CD4-positive, alpha-beta T cell treated with Interleukin-4 for 4 hours (primary cell): ENCODE results near the gene LLGL2.

ENCODE experiments used
- DNase-seq: peaks from one replicate; pipeline ENCODE4 v3.0.0-alpha.2; 2020

The LLGL2 gene

DNA sequence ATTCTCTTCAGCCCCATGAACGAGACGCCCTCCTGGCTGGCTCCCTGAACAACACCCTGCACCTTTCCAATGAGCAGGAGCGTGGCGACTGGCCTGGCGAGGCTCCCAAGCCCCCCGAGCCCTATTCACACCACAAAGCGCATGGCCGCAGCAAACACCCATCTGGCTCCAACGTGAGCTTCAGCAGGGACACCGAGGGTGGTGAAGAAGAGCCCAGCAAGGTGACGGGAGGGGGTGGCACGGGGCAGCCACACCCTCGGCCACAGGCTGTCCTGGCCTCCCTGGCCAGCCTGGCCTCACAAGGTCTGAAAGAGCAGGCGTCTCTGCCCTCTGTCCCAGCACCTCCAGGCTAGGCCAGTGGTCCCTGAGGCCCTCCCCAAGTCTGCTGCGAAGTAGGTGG lies 33.8 kb upstream of the LLGL2 start:
- no peak for DNase-seq

DNA sequence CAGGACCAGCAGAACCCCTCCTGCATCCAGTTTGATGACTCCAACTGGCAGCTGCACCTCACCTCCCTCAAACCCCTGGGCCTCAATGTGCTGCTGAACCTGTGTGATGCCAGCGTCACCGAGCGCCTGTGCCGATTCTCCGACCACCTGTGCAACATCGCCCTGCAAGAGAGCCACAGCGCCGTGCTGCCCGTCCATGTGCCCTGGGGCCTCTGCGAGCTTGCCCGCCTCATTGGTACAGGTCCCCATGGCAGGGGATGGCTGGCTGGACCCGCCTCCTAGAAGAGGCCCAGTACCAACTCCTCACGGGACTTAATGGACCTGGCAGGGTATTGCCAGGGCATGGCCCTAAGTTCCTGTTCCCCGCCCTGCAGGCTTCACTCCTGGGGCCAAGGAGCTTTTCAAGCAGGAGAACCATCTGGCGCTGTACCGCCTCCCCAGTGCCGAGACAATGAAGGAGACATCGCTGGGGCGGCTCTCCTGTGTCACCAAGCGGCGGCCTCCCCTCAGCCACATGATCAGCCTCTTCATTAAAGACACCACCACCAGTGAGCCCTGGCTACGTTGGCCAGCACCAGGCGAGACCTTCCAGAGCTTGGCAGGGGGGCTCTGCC lies 32.8 kb upstream of the LLGL2 start:
- DNase-seq: no peak

DNA sequence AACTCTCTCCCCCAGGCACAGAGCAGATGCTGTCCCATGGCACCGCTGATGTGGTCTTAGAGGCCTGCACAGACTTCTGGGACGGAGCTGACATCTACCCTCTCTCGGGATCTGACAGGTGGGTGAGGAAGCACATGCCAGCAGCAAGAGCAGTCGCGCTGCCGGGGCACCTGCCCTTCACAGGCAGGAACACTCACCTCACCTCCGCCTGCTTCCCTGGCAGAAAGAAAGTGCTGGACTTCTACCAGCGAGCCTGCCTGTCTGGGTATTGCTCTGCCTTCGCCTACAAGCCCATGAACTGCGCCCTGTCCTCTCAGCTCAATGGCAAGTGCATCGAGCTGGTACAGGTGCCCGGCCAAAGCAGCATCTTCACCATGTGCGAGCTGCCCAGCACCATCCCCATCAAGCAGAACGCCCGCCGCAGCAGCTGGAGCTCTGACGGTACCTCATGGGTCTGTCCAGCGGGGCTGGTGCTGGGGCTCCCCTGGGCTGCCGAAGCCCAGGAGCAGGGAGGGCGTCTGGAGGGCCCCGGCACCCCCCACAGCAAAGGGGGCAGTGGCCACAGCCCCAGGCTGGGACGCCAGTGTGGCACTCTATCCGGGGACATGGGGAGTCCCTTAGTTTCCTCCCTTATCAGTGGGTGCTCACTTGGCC lies 31.9 kb upstream of the LLGL2 start:
- DNase-seq: no peak

DNA sequence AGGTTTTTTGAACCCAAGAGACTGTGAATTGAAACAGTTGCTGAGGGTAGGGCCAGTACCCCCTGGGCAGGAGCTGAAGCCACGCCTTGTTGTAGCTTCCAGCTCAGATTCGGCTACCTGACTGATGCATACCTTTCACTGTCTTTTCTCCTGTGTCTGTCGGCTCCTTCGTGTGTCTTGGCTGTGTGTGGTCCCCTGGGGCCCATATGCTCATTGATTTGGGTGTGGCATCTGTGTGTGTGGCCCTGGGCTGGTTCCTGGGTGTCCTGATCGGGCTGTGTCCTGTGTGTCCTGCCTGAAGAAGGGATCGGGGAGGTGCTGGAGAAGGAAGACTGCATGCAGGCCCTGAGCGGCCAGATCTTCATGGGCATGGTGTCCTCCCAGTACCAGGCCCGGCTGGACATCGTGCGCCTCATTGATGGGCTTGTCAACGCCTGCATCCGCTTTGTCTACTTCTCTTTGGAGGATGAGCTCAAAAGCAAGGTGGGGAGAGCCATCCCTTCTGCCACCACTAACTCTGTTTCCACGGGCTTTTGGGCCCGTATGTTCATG lies 31.1 kb upstream of the LLGL2 start:
- no peak for DNase-seq

DNA sequence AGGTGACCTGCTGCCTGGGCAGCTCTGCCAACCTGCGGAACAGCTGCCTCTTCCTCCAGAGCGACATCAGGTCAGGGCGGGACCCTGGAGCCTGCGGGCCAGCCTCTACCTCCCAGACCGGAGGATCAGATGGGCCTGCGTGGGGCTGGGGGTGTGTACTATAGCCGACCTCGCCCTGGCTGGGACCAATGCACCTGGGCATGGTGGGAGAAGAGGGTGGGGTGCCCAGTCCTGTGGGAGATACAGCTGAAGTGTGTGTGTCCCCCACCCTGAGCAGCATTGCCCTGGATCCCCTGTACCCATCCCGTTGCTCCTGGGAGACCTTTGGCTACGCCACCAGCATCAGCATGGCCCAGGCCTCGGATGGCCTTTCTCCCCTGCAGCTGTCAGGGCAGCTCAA lies 29.5 kb upstream of the LLGL2 start:
- DNase-seq: no peak

DNA sequence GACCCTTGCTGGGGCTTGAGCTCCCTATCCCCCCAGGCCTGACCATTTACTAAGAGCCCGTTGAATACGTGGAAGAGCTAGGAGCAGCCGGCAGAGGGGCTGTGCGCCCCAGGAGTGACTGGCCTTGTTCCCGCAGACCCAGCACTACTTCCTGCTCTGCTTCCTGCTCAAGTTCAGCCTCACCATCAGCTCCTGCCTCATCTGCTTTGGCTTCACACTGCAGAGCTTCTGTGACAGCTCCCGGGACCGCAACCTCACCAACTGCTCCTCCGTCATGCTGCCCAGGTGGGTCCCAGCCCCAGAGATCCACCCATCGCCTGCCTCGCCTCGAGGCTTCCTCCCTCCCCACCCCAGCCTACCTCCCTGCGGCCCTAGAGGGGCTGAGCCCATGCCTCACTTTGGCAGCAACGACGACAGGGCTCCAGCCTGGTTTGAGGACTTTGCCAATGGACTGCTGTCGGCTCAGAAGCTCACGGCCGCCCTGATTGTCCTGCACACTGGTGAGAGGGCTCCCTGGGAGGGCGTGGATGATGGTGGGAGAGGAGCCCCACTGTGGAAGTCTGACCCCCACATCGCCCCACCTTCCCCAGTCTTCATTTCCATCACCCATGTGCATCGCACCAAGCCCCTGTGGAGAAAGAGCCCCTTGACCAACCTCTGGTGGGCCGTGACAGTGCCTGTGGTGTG lies 27.3 kb upstream of the LLGL2 start:
- DNase-seq: no peak

DNA sequence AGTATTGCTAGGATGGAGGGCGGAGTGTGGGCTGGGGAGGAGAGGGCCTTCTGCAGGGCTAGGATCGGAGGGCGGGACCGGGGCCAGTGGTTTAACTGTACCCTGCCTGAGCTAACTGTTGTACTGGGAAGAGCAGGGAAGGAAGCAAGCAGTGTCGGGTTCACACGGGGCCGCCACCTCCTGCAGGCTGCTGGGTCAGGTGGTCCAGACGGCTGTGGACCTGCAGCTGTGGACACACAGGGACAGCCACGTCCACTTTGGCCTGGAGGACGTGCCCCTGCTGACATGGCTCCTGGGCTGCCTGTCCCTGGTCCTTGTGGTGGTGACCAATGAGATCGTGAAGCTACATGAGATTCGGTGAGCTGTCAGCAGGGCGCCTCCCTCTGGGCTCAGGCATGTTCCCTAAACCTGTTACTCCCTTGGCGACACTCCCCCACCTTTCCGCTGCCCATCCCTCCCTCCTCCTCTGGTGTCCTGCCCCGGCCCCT lies 26.7 kb upstream of the LLGL2 start:
- DNase-seq: no peak

DNA sequence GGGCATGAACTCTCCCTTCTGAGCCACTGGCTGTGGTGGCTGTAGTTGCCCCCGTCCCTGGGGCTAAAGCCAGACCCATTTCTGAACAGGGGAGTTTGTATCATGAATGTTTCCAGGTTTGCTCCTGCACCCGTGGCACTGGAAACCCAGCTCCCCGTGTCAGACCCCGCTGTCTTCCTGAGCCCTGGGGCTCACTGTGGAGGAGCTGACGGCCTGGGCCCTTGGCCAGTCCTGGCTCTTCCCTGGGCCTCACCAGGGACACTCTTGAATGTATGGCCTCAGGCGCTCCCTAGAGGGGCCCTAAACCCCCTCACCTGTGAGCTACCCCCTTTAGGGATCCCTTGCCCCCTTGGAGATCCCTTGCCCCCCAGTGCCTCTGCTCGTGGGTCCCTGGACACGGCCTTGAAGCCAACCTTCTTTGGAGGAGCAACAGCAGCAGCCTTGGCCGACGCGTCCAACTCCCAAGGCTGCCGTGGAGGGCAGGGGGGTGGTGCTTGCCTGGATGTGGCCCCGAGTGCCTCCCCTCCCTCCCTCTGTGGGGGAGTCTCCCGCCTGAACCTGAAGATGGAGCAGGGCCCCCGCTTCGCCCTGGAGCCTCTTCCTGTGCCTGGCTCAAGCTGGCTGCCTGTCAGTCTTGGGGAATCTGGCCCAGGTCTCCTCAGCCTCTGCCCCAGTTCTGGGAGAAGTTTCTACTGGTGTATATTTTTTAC lies 26.0 kb upstream of the LLGL2 start:
- no peak for DNase-seq

DNA sequence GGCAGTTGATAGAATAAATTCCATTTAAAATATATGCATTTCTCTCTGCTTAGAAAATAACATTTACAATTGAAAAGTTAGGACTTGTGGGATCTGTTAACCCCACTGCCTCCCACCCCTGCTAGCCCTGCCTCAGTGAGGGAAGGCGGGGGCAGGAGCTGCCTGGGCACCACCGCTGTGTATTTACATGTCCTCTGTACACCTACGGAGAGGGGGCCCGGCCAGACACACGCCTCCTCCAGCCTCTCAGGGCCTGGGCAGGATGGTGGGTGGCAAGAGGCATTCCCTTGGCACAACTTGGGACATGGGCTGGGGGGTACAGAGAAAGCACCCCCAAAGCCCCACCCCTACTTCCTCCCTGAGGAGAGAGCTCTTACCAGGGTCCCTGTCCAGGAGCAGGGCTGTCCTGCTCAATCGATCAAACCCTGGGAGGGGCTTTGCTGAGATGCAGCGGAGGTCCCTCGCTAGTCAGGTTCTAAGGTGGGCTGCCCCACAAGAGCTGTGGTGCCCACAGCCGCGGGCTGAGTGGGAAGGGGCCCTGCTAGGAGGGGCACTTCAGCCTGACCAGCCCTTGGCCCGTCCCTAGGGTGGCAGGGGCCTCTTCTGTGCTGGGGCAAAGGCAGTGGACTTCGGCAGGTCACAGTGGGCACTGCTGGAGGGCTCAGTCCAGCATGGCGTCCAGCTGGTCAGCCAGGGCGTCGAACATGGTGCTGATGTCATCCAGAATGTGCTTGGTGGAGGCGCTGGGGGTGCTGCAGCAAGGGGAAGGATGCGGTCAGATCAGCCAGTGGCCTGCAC lies 24.9 kb upstream of the LLGL2 start:
- no peak for DNase-seq

DNA sequence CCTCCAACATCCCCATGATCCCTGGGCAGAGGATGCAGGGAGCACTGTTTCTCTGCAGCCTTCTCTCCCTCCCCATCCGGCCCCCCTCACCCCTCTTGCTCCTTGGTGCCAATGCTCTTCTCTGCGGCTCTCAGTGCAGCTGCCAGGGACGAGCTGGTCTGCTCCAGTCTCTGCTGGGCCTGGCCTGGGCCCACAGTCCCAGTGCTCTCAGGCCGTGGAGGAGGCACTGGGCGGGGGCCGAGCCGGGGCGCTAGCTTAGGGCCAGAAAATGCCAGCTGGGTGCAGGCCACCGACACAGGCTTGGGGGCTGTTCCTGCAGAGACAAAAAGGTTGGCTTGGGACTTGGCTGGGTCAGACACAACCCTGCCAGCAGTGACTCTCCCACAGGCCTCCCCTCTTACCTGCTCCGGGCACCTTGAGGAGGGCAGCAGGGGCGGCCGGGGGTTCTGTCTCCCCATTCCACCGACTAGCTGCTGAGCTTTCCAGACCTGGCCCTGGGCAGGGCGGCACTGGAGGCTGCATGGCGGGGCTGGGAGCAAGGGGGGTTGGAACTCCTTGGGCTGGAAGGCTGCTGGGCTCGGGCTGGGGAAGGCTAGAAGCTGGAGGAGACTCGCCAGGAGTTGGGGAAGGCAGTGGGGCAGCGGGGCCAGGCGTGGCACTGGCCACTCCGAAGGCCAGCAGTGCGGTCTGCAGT lies 24.0 kb upstream of the LLGL2 start:
- DNase-seq: no peak

DNA sequence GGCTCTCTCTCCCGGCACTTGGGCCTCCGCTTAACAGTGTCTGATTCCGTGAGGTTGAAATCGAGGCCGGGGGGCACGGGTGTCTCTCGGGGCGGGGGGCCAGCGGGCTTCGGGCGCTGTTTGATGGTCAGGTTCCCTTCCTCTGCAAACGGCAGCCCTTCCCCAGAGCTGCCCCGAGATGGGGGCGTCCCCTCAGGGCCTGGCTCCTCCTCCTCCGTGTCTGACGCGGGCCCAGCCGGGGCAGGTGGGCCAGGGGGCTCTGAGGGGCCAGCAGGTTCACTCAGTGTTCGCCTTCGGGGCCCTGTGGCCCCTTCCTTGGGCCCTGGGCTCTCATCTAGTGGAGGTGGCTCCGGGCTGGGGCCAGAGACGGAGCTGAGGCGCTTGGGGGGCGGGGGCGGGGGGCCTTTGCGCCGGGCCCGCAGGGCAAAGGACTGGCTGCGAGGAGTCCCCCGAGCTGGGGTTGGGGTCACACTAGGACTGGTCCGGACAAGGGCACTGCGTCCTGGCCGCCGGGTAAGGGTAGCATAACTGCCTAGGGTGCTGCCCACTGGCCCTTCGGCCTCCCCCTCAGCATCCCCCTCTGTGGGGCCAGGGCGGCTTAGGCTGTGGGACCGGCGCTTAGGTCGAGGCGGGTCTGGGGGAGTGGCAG lies 23.3 kb upstream of the LLGL2 start:
- DNase-seq: no peak

DNA sequence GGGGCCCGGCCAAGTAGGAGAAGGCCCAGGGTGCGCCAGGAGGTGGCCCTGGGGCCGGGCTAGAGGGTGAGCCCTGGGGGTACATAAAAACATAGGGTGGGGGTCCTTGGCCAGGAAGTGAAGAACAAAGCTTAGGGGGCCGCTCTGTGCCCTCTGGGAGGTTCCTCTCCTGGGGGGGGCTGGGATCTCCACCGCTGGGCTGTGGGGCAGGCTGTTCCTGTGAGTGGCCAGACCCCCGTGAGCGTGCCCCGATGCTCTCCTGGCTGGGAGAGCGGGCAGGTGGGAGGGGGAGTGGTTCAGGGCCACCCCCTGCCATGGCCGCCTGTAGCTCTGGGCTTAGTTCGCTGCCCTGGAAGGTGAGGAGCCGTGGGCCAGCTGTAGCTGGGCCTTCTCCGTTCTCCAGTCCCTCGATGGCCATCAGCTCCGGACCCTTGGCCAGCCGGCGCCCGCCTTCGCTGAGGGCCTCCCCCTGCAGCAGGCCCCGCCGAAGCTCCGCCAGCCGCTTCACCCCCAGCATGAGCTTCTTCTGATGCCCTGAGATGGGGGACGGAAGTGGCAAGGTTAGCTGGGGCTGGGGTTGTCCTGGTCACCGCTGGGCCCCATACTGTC lies 22.7 kb upstream of the LLGL2 start:
- no peak for DNase-seq

DNA sequence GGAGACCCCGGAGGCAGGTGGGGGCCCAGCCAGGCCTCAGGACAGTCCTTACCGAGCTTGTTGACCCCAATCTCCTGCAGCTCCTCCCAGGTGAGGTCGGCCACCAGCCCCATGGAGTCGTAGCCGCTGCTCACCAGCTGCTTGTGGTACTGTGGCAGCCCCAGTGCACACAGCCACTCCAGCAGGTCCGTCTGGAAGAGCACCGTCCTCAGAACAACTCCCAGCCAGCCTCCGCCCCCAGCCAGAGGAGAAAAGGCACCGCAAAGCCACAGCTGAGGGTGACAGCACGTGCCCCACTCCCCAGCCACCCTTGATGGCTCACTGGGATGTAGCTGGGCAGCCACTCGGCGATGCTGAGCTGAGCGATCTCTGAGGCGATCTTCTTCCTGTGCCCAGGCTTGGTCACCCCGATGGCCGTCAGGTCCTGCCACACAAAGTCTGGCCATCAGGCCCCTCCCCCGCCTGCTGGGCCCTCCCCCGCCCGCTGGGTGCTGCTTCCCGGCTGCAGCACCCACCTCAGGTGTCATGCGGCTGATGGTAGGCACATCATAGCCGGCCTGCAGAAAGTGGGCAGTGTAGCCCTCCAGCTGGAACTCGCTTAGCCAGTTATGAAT lies 22.1 kb upstream of the LLGL2 start:
- no peak for DNase-seq

DNA sequence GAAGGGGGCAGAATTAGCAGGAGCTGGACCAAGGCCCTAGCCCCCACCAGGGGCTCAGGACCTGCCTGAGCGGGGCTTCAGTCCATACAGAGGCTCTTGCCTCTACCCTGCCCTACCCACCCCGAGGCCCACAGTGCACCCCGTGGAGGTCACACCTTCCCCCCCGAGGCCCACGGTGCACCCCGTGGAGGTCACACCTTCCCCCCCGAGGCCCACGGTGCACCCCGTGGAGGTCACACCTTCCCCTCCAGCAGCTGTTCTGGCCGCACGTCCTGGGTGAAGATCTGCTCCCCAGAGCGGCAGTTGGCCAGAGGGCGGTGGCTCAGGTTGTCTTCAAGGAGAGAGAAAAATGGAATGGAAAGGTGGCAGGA lies 21.5 kb upstream of the LLGL2 start:
- no peak for DNase-seq

DNA sequence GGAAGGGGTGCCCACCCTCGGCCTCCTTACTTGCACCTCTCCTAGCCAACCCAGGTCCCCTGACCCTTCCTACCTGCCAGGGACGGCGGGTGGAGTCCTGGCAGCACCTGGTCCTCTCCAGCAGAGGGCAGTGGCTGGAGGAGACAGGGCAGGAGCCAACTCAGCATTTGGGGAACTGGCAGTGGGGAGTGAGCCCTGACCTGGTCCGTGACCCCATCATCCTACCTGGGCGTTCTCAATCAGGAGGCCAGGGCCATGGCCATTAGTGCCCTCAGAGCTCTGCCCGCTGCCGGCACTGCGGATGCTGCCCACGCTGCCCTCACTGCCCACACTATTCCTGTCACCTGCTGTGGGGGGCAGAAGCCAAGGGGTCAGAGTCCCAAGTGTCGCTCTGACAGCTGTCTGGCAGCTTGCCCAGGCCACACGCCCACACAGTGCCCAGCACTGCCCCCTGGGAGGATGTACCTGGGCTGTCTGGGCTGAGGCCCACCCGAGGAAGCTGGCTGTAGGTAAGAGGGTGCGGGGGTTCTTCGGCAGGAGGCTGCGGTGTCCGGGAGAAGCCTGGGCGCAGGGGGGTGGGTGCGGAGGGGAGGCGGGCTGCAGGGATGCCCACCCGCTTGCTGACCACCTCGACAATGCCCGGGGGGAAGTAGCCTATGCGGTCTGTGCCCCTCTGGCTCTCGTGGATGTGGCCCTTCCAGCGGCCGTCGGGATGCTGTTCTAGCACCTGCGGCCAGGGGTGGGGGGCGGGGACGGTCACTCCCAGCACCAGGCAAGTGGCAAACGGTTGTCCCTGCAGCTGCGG lies 20.9 kb upstream of the LLGL2 start:
- peak; percentile 19 for DNase-seq

DNA sequence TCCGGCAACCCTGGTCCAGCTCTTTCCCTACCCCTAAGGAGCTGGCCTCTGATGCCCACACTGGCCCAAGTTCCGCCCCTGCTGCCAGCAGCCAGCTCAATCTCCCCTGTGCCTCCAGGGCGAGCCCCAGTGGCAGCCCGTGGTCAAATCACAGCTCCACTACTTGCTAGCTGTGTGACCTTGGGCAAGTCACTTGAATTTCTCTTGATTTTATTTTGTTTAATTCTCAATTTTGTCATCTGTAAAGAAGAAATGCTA lies 20.4 kb upstream of the LLGL2 start:
- no peak for DNase-seq

DNA sequence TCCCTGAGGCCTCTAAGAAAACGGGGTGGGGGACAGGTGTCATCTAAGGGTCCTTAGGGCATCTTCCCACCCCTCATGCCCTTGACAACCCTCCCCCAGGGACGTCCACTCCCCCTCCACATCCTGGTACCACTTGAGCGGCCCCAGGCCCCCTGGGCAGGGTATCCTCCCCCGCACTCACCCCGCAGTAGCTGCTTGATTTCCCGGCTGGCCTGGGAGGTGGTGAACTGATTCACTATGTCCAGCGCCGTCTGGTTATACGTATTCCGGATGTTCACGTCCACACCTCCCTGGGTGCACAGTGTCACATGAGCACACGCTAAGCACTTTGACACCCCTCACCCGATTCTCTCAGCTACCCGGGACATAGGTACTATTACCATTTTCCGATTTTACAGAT lies 19.9 kb upstream of the LLGL2 start:
- DNase-seq: no peak

DNA sequence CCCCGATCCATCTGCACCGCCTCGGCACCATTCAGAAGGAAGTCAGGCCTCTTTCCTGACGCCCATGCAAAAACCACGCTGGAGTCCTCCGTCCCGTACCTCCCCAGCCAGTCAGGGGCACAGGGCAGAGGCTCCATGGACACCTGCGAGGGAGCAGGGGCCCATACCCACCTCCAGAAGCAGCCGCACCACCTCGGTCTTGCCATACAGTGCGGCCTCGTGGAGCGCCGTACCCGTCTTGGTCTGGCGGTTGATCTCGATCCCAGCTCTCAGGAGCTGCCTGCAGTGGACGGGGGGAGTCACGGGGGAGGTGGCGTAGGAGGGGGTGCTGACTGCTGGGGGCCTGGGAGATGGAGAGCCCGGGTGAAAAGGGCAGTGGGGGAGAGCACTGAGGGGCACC lies 19.4 kb upstream of the LLGL2 start:
- DNase-seq: no peak

DNA sequence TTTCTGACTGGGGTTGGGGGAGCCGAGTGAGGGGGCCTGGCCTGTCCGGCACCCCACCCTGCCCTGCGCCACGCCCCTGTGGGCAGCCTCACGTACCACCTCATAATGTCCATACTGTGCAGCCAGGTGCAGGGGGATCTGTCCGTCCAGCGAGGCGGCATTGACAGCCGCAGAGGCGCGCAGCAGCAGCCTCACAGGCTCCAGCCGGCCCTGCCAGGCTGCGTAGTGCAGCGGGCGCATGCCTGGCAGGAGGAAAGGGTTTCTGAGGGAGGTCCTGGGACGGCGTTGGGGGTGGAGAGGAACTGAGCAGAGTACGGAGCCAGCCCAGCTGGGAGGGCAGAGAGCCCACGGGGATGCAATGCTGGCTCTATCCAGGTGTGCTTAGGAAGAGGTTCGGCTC lies 18.6 kb upstream of the LLGL2 start:
- DNase-seq: no peak
